T-helper 22 cell (primary cell): ENCODE data around the gene PTPRZ1.

Experiments used
- DNase-seq: peaks from one replicate; pipeline ENCODE4 v3.0.0-alpha.2; 2020; ENCODE audit warnings: low read depth

PTPRZ1 gene

GRCh38 chr7:122055073-122055472 lies 182.1 kb downstream of the PTPRZ1 start:
- no peak for DNase-seq

- DNase-seq: no peak
These were observed 184.0 kb downstream of the PTPRZ1 start for GRCh38 chr7:122056977-122057376.

- no peak for DNase-seq
These were observed 186.6 kb downstream of the PTPRZ1 start for GRCh38 chr7:122059542-122059941.

- DNase-seq: no peak
These were observed 190.2 kb downstream of the PTPRZ1 start for GRCh38 chr7:122063146-122063545.

- no peak for DNase-seq
These were observed 192.0 kb downstream of the PTPRZ1 start for GRCh38 chr7:122064971-122065370.

- DNase-seq: no peak
These were observed 194.1 kb downstream of the PTPRZ1 start for GRCh38 chr7:122067077-122067476.

- no peak for DNase-seq
These were observed 195.1 kb downstream of the PTPRZ1 start for GRCh38 chr7:122068046-122068445.

GRCh38 chr7:122068999-122069398 lies 196.0 kb downstream of the PTPRZ1 start:
- no peak for DNase-seq

GRCh38 chr7:122070062-122070461 lies 197.1 kb downstream of the PTPRZ1 start:
- DNase-seq: no peak

GRCh38 chr7:122070834-122071233 lies 197.9 kb downstream of the PTPRZ1 start:
- DNase-seq: no peak

GRCh38 chr7:122072272-122072671 lies 199.3 kb downstream of the PTPRZ1 start:
- DNase-seq: no peak

- no peak for DNase-seq
These were observed 200.1 kb downstream of the PTPRZ1 start for GRCh38 chr7:122072924-122073599.

GRCh38 chr7:122073635-122074034 lies 200.7 kb downstream of the PTPRZ1 start:
- DNase-seq: no peak

GRCh38 chr7:122082160-122082559 lies 209.2 kb downstream of the PTPRZ1 start:
- DNase-seq: no peak

- no peak for DNase-seq
These were observed 209.7 kb downstream of the PTPRZ1 start for GRCh38 chr7:122082670-122083069.

- DNase-seq: no peak
These were observed 220.2 kb downstream of the PTPRZ1 start for GRCh38 chr7:122092964-122093797.

- DNase-seq: no peak
These were observed 221.6 kb downstream of the PTPRZ1 start for GRCh38 chr7:122094549-122094948.

GRCh38 chr7:122095642-122096041 lies 222.7 kb downstream of the PTPRZ1 start:
- DNase-seq: no peak

GRCh38 chr7:122100021-122100420 lies 227.1 kb downstream of the PTPRZ1 start:
- no peak for DNase-seq

GRCh38 chr7:122103064-122103463 lies 230.1 kb downstream of the PTPRZ1 start:
- no peak for DNase-seq
